MM.1S (cell line): ENCODE measurements around the gene PPP1R1C.

Source experiments
- DNase-seq: peaks from one replicate; pipeline ENCODE4 v3.0.0-alpha.2; 2015
- H2AFZ ChIP-seq: fragments of 300-600 bp; sonication (generic); 2 replicates; pipeline ENCODE4 v1.6.0; 2016; ENCODE audit warnings: antibody characterized with exemption, low read length
- H3F3A ChIP-seq: fragments of 300-600 bp; sonication (generic); 2 replicates; pipeline ENCODE4 v1.6.1; 2016; ENCODE audit warnings: mild to moderate bottlenecking, antibody characterized with exemption, low read length, moderate library complexity, mixed read lengths; ENCODE audit not compliant: insufficient read depth
- H3K27ac ChIP-seq: fragments of 300-600 bp; sonication (generic); 2 replicates; pipeline ENCODE4 v1.5.1; 2016; ENCODE audit warnings: mild to moderate bottlenecking, low read length
- H3K27me3 ChIP-seq: fragments of 300-600 bp; sonication (generic); replicated peaks from 2 replicates; pipeline ENCODE4 v1.6.0; 2016; ENCODE audit warnings: low read length; ENCODE audit not compliant: insufficient read depth
- H3K36me3 ChIP-seq: fragments of 300-600 bp; sonication (generic); replicated peaks from 2 replicates; pipeline ENCODE4 v1.6.1; 2016; ENCODE audit warnings: mild to moderate bottlenecking, low read length, mixed read lengths; ENCODE audit not compliant: insufficient read depth
- H3K4me1 ChIP-seq: fragments of 300-600 bp; sonication (generic); 2 replicates; pipeline ENCODE4 v1.6.1; 2016; ENCODE audit warnings: low read length, mixed read lengths
- H3K4me2 ChIP-seq: fragments of 300-600 bp; sonication (generic); 2 replicates; pipeline ENCODE4 v1.6.0; 2016; ENCODE audit warnings: low read depth, low read length
- H3K4me3 ChIP-seq: fragments of 300-600 bp; sonication (generic); 2 replicates; pipeline ENCODE4 v1.5.1; 2016; ENCODE audit warnings: low read length, mixed read lengths
- H3K79me2 ChIP-seq: fragments of 300-600 bp; sonication (generic); 2 replicates; pipeline ENCODE4 v1.6.1; 2016; ENCODE audit warnings: mixed run types, low read length, mixed read lengths
- H3K9ac ChIP-seq: fragments of 300-600 bp; sonication (generic); 2 replicates; pipeline ENCODE4 v1.6.1; 2016; ENCODE audit warnings: low read length, mixed read lengths
- H3K9me2 ChIP-seq: fragments of 300-600 bp; sonication (generic); replicated peaks from 2 replicates; pipeline ENCODE4 v1.6.1; 2016; ENCODE audit warnings: mild to moderate bottlenecking, low read length, mixed read lengths; ENCODE audit not compliant: insufficient read depth
- H3K9me3 ChIP-seq: fragments of 300-600 bp; sonication (generic); replicated peaks from 2 replicates; pipeline ENCODE4 v1.6.1; 2016; ENCODE audit warnings: mild to moderate bottlenecking, low read length, mixed read lengths; ENCODE audit not compliant: insufficient read depth
- H4K20me1 ChIP-seq: fragments of 300-600 bp; sonication (generic); 2 replicates; pipeline ENCODE4 v1.6.1; 2016; ENCODE audit warnings: mild to moderate bottlenecking, low read length, moderate library complexity, mixed read lengths; ENCODE audit not compliant: insufficient read depth
- CTCF ChIP-seq: fragments of 300-600 bp; sonication (generic); IDR thresholded peaks from 2 replicates; pipeline ENCODE4 v1.5.1; 2016; ENCODE audit warnings: antibody characterized with exemption, low read length, mixed read lengths
- EZH2 ChIP-seq: fragments of 300-600 bp; sonication (generic); optimal IDR thresholded peaks from 2 replicates; pipeline ENCODE3; 2017; ENCODE audit warnings: low read depth, mild to moderate bottlenecking, antibody characterized with exemption, low read length, mixed read lengths
- EZH2phosphoT487 ChIP-seq: fragments of 300-600 bp; sonication (generic); IDR thresholded peaks from 2 replicates; pipeline ENCODE4 v1.6.1; 2018; ENCODE audit warnings: antibody characterized with exemption, low read length

PPP1R1C gene

GRCh38 chr2:181977661-181978350, 7.8 kb upstream of the PPP1R1C start:
- Histone ChIP-seq H3K4me1 (no peaks in the 10 kb centered on the region), H3K4me3 (no peak overlapping the region), H3K36me3 (no peaks in the 10 kb centered on the region), H3K4me2 (no peak overlapping the region), H3K27ac (no peak overlapping the region), H3K9me2 (no peaks in the 10 kb centered on the region), H3K27me3 (no peaks in the 10 kb centered on the region), H4K20me1 (no peaks in the 10 kb centered on the region), H3K79me2 (no peaks in the 10 kb centered on the region), H3F3A (no peaks in the 10 kb centered on the region), H3K9ac (no peak overlapping the region), H2AFZ (no peak overlapping the region), H3K9me3 (no peaks in the 10 kb centered on the region)
- no peak for DNase-seq
- TF ChIP-seq EZH2phosphoT487 (no peak), CTCF (no peak), EZH2 (no peak)

GRCh38 chr2:181978351-181979150, 7.1 kb upstream of the PPP1R1C start:
- Histone ChIP-seq H4K20me1 (no peaks in the 10 kb centered on the region), H3K79me2 (no peaks in the 10 kb centered on the region), H3K27ac (no peak overlapping the region), H3K4me2 (no peak overlapping the region), H3K27me3 (no peaks in the 10 kb centered on the region), H3K4me3 (no peak overlapping the region), H3F3A (no peaks in the 10 kb centered on the region), H3K36me3 (no peaks in the 10 kb centered on the region), H3K9me3 (no peaks in the 10 kb centered on the region), H3K9ac (no peak overlapping the region), H3K4me1 (no peaks in the 10 kb centered on the region), H3K9me2 (no peaks in the 10 kb centered on the region), H2AFZ (no peak overlapping the region)
- no peak for DNase-seq
- TF ChIP-seq CTCF, result no peak
- TF ChIP-seq EZH2, result no peak
- no peak for TF ChIP-seq EZH2phosphoT487

- H3K4me2 ChIP-seq, result peak overlapping the region; percentile 14; the same call in 1 of the 2 replicates
- DNase-seq, result no peak
- TF ChIP-seq CTCF (no peak), EZH2 (no peak), EZH2phosphoT487 (no peak)
- no peaks in the 10 kb centered on the region for H3K36me3 ChIP-seq
- H3K9me3 ChIP-seq, result no peaks in the 10 kb centered on the region
- H2AFZ ChIP-seq, result 0 out of 2 replicates have a peak overlapping the region, but pooled peaks have one; percentile 40
- H3K4me3 ChIP-seq, result no peak overlapping the region
- H4K20me1 ChIP-seq, result no peaks in the 10 kb centered on the region
- H3K27ac ChIP-seq, result no peak overlapping the region
- H3K27me3 ChIP-seq, result no peaks in the 10 kb centered on the region
- H3K9me2 ChIP-seq, result no peaks in the 10 kb centered on the region
- H3K9ac ChIP-seq, result no peak overlapping the region
- no peaks in the 10 kb centered on the region for H3K79me2 ChIP-seq
- H3F3A ChIP-seq, result no peaks in the 10 kb centered on the region
- H3K4me1 ChIP-seq, result no peaks in the 10 kb centered on the region
Observed at GRCh38 chr2:181984060-181984459, 1.6 kb upstream of the PPP1R1C start.
